SK-N-SH (cell line): ENCODE results near the gene PLA2G2C.

Experiments
- CTCF ChIP-seq: fragments of 200-600 bp; sonication (generic); IDR thresholded peaks from 2 replicates; pipeline ENCODE4 v1.6.1; 2017; ENCODE audit warnings: antibody characterized with exemption, mild to moderate bottlenecking, moderate library complexity
- ELF1 ChIP-seq: IDR thresholded peaks from 2 replicates; pipeline ENCODE4 v1.4.0; 2012
- EP300 ChIP-seq, 2 experiments: IDR thresholded peaks; 2 replicates each; pipeline versions ENCODE4 v1.4.0 to v1.6.1; 2012; ENCODE audit warnings: borderline replicate concordance in 1 of 2, low read depth in 1 of 2, low read length in 1 of 2
- GATA2 ChIP-seq: sonication (generic); formaldehyde crosslinking; IDR thresholded peaks from 2 replicates; pipeline ENCODE4 v1.5.0; 2020; ENCODE audit warnings: mild to moderate bottlenecking, missing genetic modification reagents
- MEF2A ChIP-seq: IDR thresholded peaks from 2 replicates; pipeline ENCODE4 v1.4.0; 2012; ENCODE audit warnings: low read depth, borderline replicate concordance
- POLR2AphosphoS5 ChIP-seq: IDR thresholded peaks from 2 replicates; pipeline ENCODE4 v1.6.1; 2012; ENCODE audit warnings: low read depth, low read length
- RAD21 ChIP-seq: IDR thresholded peaks from 2 replicates; pipeline ENCODE4 v1.6.1; 2012; ENCODE audit warnings: mild to moderate bottlenecking, low read length
- TAF1 ChIP-seq: IDR thresholded peaks from 2 replicates; pipeline ENCODE4 v1.6.1; 2012; ENCODE audit warnings: low read depth, mild to moderate bottlenecking, low read length, moderate library complexity, borderline replicate concordance
- USF1 ChIP-seq: IDR thresholded peaks from 2 replicates; pipeline ENCODE4 v1.4.0; 2012; ENCODE audit warnings: low read depth, borderline replicate concordance
- YY1 ChIP-seq: IDR thresholded peaks from 2 replicates; pipeline ENCODE4 v1.4.0; 2012; ENCODE audit warnings: low read depth, mild to moderate bottlenecking
- ZBTB33 ChIP-seq: IDR thresholded peaks from 2 replicates; pipeline ENCODE4 v1.4.0; 2012; ENCODE audit warnings: low read depth, borderline replicate concordance
- TF ChIP-seq, protein P1 (sequence below): fragments of 150-350 bp; IDR thresholded peaks from 2 replicates; pipeline ENCODE4 v1.6.1; 2017; ENCODE audit warnings: antibody characterized with exemption, low read length, low read depth, borderline replicate concordance
- TF ChIP-seq, protein P2 (sequence below): IDR thresholded peaks from 2 replicates; pipeline ENCODE4 v1.6.1; 2012; ENCODE audit warnings: mild to moderate bottlenecking, low read depth, low read length, moderate library complexity

DNA sequence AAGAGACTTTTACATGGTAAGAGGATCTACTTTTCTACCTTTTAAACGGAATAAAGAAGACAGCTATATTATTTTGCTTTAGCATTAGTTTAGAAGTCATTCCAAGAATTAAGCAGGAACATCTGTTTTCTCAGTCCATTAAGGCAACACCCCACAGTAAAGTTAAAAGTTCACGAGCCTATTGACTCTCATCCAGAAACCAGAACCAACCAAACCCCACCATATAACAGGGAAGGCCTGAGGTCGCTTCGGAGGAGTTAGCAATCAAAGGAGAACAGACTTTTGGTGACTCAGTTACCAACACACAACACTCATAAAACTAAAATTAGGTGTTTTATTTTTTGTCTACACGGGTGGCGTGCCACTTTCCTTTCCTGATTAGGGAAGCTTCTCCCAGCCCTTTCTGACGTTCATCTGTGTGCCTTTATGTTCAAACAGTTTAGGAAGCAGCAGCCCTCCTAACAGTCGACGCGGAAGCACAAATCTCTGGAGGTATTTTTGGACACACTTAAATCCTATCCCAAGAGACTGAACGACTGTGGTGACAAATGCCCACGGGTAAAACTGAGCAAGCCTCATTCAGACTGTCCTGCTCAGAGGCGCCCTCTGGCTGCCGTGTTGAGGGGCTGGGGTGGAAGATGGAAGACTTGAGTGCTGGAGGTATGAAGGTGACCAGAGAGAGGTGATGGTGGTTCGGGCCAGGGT, 8.6 kb upstream of the PLA2G2C start:
- TF ChIP-seq, protein P1, sequence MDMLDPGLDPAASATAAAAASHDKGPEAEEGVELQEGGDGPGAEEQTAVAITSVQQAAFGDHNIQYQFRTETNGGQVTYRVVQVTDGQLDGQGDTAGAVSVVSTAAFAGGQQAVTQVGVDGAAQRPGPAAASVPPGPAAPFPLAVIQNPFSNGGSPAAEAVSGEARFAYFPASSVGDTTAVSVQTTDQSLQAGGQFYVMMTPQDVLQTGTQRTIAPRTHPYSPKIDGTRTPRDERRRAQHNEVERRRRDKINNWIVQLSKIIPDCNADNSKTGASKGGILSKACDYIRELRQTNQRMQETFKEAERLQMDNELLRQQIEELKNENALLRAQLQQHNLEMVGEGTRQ: no peak
- TF ChIP-seq CTCF: peak; percentile 69
- no peak for TF ChIP-seq EP300 (IDR thresholded peaks at IDR 0.05; ENCODE audit: borderline replicate concordance in 1 of 2, low read depth in 1 of 2, low read length in 1 of 2)
- TF ChIP-seq TAF1: no peak
- no peak for TF ChIP-seq MEF2A
- TF ChIP-seq RAD21: peak; percentile 45
- no peak for TF ChIP-seq ZBTB33
- no peak for TF ChIP-seq POLR2AphosphoS5
- TF ChIP-seq, protein P2, sequence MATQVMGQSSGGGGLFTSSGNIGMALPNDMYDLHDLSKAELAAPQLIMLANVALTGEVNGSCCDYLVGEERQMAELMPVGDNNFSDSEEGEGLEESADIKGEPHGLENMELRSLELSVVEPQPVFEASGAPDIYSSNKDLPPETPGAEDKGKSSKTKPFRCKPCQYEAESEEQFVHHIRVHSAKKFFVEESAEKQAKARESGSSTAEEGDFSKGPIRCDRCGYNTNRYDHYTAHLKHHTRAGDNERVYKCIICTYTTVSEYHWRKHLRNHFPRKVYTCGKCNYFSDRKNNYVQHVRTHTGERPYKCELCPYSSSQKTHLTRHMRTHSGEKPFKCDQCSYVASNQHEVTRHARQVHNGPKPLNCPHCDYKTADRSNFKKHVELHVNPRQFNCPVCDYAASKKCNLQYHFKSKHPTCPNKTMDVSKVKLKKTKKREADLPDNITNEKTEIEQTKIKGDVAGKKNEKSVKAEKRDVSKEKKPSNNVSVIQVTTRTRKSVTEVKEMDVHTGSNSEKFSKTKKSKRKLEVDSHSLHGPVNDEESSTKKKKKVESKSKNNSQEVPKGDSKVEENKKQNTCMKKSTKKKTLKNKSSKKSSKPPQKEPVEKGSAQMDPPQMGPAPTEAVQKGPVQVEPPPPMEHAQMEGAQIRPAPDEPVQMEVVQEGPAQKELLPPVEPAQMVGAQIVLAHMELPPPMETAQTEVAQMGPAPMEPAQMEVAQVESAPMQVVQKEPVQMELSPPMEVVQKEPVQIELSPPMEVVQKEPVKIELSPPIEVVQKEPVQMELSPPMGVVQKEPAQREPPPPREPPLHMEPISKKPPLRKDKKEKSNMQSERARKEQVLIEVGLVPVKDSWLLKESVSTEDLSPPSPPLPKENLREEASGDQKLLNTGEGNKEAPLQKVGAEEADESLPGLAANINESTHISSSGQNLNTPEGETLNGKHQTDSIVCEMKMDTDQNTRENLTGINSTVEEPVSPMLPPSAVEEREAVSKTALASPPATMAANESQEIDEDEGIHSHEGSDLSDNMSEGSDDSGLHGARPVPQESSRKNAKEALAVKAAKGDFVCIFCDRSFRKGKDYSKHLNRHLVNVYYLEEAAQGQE: no peak
- TF ChIP-seq GATA2: no peak
- no peak for TF ChIP-seq USF1
- no peak for TF ChIP-seq YY1
- TF ChIP-seq ELF1: no peak
